ENCODE measurements around the gene EML4. TPM values are rescaled to one million over a fixed set of nuclear protein-coding genes. Genes with fewer than 3 reads are reported as not detected.
A peak's percentile ranks its signal among the peaks of the same experiment; 100 is the strongest.

The EML4 gene
- total and polyA plus RNA-seq, 10 of the 15 experiments (the other 5 are each of a cell fraction or from before 2014, with no cell fraction given): 23.1 to 91.3 (median 77.4) TPM

GRCh38 chr2:42229949-42230348 is 60.8 kb downstream of the EML4 start:
- DNase-seq (ENCODE audit: low read depth, low spot score) (no peak), FAIRE-seq (no peak), ATAC-seq (no peak)
- ChIA-PET POLR2A (interaction anchor here (1.2 kb wide), 1 partner anchor 12 kb away, joined by 5 read pairs; no protein-coding TSS in a partner anchor), RAD21 (ENCODE audit: unreplicated experiment) (interaction anchor here (0.9 to 1.7 kb wide), 2 partner anchors 12 to 125 kb away, joined by 3 to 6 read pairs; no protein-coding TSS in a partner anchor), SMC1A (ENCODE audit: uncharacterized antibody, unreplicated experiment) (interaction anchor here (1.0 to 3.6 kb wide), 7 partner anchors 9 to 134 kb away, joined by 3 to 19 read pairs (median 4); no protein-coding TSS in a partner anchor), CTCF (interaction anchor here (0.6 to 3.2 kb wide), 8 partner anchors 8 to 157 kb away, joined by 3 to 11 read pairs (median 4); no protein-coding TSS in a partner anchor)
- TSS peak; percentile 28 for BruUV-seq (replicated peaks)
- WGBS (ENCODE audit: insufficient coverage, insufficient replicate concordance, low lambda C conversion rate, missing lambda C conversion rate): 100% methylated on average over 2 of the region's 2 CpGs
- no peak overlapping the region for H3K9ac ChIP-seq (ENCODE audit: control insufficient read depth, insufficient read depth, low read length)
- H3K4me3 ChIP-seq: no peak overlapping the region
- H3K4me1 ChIP-seq (ENCODE audit: control insufficient read depth, insufficient read depth, low read length): no peaks in the 10 kb centered on the region
- H3K9me3 ChIP-seq (replicated peaks; ENCODE audit: control insufficient read depth, insufficient read depth, low read length): no peaks in the 10 kb centered on the region
- TF ChIP-seq IRF4 (IDR thresholded peaks at IDR 0.05; ENCODE audit: low read depth, low read length) (no peak), SREBF2 (IDR thresholded peaks at IDR 0.05; ENCODE audit: low read length) (no peak), EED (IDR thresholded peaks at IDR 0.05; ENCODE audit: low read depth) (no peak), TBL1XR1 (IDR thresholded peaks at IDR 0.05; ENCODE audit: low read depth, low read length) (no peak), NBN (IDR thresholded peaks at IDR 0.05) (no peak), PML (IDR thresholded peaks at IDR 0.05; ENCODE audit: low read length) (no peak), ZBTB33 (IDR thresholded peaks at IDR 0.05) (no peak), ETV6 (conservative IDR thresholded peaks at IDR 0.05 in 1 of 2, IDR thresholded peaks at IDR 0.05 in 1 of 2; ENCODE audit: borderline replicate concordance in 1 of 2, low read depth in 1 of 2) (no peak), STAT1 (conservative IDR thresholded peaks at IDR 0.05) (no peak), POLR2AphosphoS5 (IDR thresholded peaks at IDR 0.05; ENCODE audit: low read length) (no peak), NR2C2 (IDR thresholded peaks at IDR 0.05; ENCODE audit: borderline replicate concordance, control insufficient read depth, insufficient read length, low read depth) (no peak), MEF2A (IDR thresholded peaks at IDR 0.05; ENCODE audit: insufficient read depth, low read depth, low read length) (no peak), FOXK2 (IDR thresholded peaks at IDR 0.05) (no peak), GATAD2B (conservative IDR thresholded peaks at IDR 0.05; ENCODE audit: low read depth) (no peak)
- TF ChIP-seq, protein P1, sequence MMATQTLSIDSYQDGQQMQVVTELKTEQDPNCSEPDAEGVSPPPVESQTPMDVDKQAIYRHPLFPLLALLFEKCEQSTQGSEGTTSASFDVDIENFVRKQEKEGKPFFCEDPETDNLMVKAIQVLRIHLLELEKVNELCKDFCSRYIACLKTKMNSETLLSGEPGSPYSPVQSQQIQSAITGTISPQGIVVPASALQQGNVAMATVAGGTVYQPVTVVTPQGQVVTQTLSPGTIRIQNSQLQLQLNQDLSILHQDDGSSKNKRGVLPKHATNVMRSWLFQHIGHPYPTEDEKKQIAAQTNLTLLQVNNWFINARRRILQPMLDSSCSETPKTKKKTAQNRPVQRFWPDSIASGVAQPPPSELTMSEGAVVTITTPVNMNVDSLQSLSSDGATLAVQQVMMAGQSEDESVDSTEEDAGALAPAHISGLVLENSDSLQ (IDR thresholded peaks at IDR 0.05): no peak
- no peaks in the 10 kb centered on the region for H4K20me1 ChIP-seq (ENCODE audit: control insufficient read depth, insufficient read depth)
- H2AFZ ChIP-seq (ENCODE audit: control insufficient read depth, low read depth, low read length): no peak overlapping the region
- H3K36me3 ChIP-seq (ENCODE audit: control insufficient read depth in 2 of 2, insufficient read depth in 2 of 2, low read length in 1 of 2): no peaks in the 10 kb centered on the region
- in situ Hi-C loops (cut with MboI): loop anchor here (10.0 kb wide), 1 partner anchor 135 kb away; no protein-coding TSS in a partner anchor
- no peaks in the 10 kb centered on the region for H3K27me3 ChIP-seq (replicated peaks in 1 of 2; ENCODE audit: control insufficient read depth in 2 of 2, insufficient read depth in 2 of 2, low read length in 1 of 2)
- intact Hi-C loops (cut with micrococcal nuclease; ENCODE audit: unreplicated experiment): no loop called here
- no peak overlapping the region for H3K27ac ChIP-seq (ENCODE audit: control insufficient read depth, insufficient read depth)
- no peak overlapping the region for H3K4me2 ChIP-seq (ENCODE audit: control insufficient read depth, insufficient read depth)
- peaks cover 27% of the 10 kb centered on the region for H3K79me2 ChIP-seq (ENCODE audit: control insufficient read depth, insufficient read depth, low read length)
